ENCODE measurements around the gene N4BP2. TPM values are rescaled to one million over a fixed set of nuclear protein-coding genes. Genes with fewer than 3 reads are reported as not detected.
"Not testable (repeated sequence)": the region's sequence is repeated elsewhere in the genome, so short reads cannot be mapped to it uniquely, and the experiment has no call there.

N4BP2 gene
- total RNA-seq, 1 experiment from 2014 or later = 18.0 TPM

- Histone ChIP-seq H3K36me3 (replicated peaks; ENCODE audit: control insufficient read depth, insufficient read depth, low read length) (peaks cover 1% of the 10 kb centered on the region), H3K4me3 (ENCODE audit: insufficient read depth, low read depth, low read length) (no peak overlapping the region), H3K27me3 (ENCODE audit: control insufficient read depth, insufficient read depth, low read length) (no peaks in the 10 kb centered on the region)
- DNase-seq = peak; percentile 30
These were observed 62.7 kb downstream of the N4BP2 start for GRCh38 chr4:40119344-40119743.

DNA sequence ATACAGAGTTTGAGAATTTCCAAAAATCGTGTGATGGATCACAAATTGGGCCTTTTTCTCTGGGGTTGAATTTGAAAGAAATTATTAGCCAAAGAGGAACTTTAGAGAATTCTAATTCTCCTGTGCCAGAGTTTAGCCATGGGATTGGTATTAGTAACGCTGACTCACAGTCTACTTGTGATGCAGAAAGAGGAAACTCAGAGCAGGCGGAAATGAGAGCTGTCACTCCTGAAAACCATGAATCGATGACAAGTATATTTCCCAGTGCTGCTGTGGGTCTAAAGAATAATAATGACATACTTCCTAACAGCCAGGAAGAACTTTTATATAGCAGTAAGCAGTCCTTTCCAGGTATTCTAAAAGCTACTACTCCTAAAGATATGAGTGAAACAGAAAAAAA lies 64.9 kb downstream of the N4BP2 start:
- H3K27me3 ChIP-seq (ENCODE audit: control insufficient read depth, insufficient read depth, low read length) = no peaks in the 10 kb centered on the region
- no peak for DNase-seq
- H3K4me3 ChIP-seq (ENCODE audit: insufficient read depth, low read depth, low read length) = no peak overlapping the region
- peaks cover 1% of the 10 kb centered on the region for H3K36me3 ChIP-seq (replicated peaks; ENCODE audit: control insufficient read depth, insufficient read depth, low read length)

- peaks cover 1% of the 10 kb centered on the region for H3K36me3 ChIP-seq (replicated peaks; ENCODE audit: control insufficient read depth, insufficient read depth, low read length)
- no peak for DNase-seq
- no peaks in the 10 kb centered on the region for H3K27me3 ChIP-seq (ENCODE audit: control insufficient read depth, insufficient read depth, low read length)
- H3K4me3 ChIP-seq (ENCODE audit: insufficient read depth, low read depth, low read length) = no peak overlapping the region
These were observed 66.3 kb downstream of the N4BP2 start for GRCh38 chr4:40122941-40123340.

- DNase-seq = no peak
- Histone ChIP-seq H3K36me3 (replicated peaks; ENCODE audit: control insufficient read depth, insufficient read depth, low read length) (peaks cover 1% of the 10 kb centered on the region), H3K27me3 (ENCODE audit: control insufficient read depth, insufficient read depth, low read length) (no peaks in the 10 kb centered on the region)
These were observed 68.0 kb downstream of the N4BP2 start for GRCh38 chr4:40124690-40125089.

DNA sequence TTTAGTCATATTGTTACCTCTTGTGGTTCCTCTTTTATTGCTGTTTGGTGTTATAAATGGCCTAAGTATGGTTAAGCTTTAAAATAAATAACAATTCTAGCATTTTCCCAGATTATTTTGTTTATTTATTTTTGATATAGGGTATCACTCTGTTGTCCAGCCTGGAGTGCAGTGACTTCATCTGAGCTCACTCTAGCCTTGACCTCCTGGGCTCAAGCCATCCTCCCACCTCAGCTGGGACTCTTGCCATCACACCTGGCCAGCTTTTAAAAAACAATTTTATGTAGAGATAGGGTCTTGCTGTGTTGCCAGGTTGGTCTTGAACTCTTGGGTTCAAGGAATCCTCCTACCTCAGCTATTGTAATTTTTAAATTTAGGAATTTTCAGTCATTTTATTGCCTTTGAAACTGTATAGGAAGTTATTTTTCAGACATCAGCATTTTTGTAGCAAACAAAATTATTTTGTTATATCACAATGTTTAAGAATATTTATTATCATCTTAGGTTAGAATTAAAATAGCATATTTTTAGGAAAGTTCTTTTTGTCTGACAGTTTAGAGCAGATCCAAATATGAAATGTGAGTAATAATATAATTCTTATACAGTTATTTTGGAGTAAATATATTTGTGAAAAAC lies 73.9 kb downstream of the N4BP2 start:
- peaks cover 2% of the 10 kb centered on the region; the same call in 1 of the 2 replicates for H3K36me3 ChIP-seq (replicated peaks; ENCODE audit: control insufficient read depth, insufficient read depth, low read length)
- no peaks in the 10 kb centered on the region for H3K27me3 ChIP-seq (ENCODE audit: control insufficient read depth, insufficient read depth, low read length)
- no peak overlapping the region for H3K4me3 ChIP-seq (ENCODE audit: insufficient read depth, low read depth, low read length)
- DNase-seq = no peak

More at GRCh38 chr4:40124690-40125089, 68.0 kb downstream of the N4BP2 start:
- H3K4me3 ChIP-seq (ENCODE audit: insufficient read depth, low read depth, low read length) = no peak overlapping the region

GRCh38 chr4:40132816-40133215 lies 76.2 kb downstream of the N4BP2 start:
- Histone ChIP-seq H3K4me3 (ENCODE audit: insufficient read depth, low read depth, low read length) (no peak overlapping the region), H3K36me3 (replicated peaks; ENCODE audit: control insufficient read depth, insufficient read depth, low read length) (peaks cover 3% of the 10 kb centered on the region), H3K27me3 (ENCODE audit: control insufficient read depth, insufficient read depth, low read length) (no peaks in the 10 kb centered on the region)
- no peak for DNase-seq

DNA sequence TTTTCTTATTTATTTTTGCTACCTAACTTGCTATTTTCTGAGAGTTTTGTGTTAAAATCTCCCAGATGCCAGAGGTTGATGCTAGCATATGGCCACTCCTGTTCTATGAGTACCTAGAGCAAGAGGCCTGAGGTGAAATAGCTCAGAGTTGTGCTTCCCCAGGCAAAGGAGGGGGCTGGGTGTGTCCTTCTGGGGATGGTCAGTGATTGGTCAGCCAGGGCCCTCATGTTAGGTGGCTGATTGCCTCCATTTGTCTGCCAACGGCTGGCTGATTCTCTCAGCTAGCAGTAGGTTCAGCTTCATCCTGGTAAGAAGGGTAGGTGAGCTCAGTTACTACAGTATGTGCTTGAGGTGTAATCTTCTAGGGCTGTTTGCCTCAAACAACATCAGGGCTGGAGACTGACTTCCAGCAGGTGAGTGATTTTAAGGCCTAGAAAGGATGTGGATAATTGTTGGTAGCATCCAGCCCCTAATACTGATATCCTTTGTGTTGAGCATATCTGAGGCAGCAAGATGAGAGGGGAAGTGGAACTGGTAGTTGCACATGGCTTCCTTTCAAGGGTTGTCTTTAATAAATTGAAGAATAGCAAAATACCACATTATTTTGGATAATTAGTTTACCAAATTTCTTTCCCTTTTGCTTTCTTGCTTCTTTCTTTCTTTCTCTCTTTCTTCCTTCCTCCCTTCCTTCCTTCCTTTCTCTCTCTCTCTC lies 77.7 kb downstream of the N4BP2 start:
- DNase-seq = peak; percentile 23
- H3K36me3 ChIP-seq (replicated peaks; ENCODE audit: control insufficient read depth, insufficient read depth, low read length) = peaks cover 3% of the 10 kb centered on the region
- H3K4me3 ChIP-seq (ENCODE audit: insufficient read depth, low read depth, low read length) = no peak overlapping the region
- no peaks in the 10 kb centered on the region for H3K27me3 ChIP-seq (ENCODE audit: control insufficient read depth, insufficient read depth, low read length)

- not testable (repeated sequence) for H3K36me3 ChIP-seq (replicated peaks; ENCODE audit: control insufficient read depth, insufficient read depth, low read length); H3K27me3 ChIP-seq (ENCODE audit: control insufficient read depth, insufficient read depth, low read length); DNase-seq; H3K4me3 ChIP-seq (ENCODE audit: insufficient read depth, low read depth, low read length)
These were observed 79.6 kb downstream of the N4BP2 start for GRCh38 chr4:40136202-40136601.

GRCh38 chr4:40140196-40140595 lies 83.5 kb downstream of the N4BP2 start:
- DNase-seq = no peak
- H3K27me3 ChIP-seq (ENCODE audit: control insufficient read depth, insufficient read depth, low read length) = no peaks in the 10 kb centered on the region
- H3K36me3 ChIP-seq (replicated peaks; ENCODE audit: control insufficient read depth, insufficient read depth, low read length) = peaks cover 8% of the 10 kb centered on the region
- no peak overlapping the region for H3K4me3 ChIP-seq (ENCODE audit: insufficient read depth, low read depth, low read length)

DNA sequence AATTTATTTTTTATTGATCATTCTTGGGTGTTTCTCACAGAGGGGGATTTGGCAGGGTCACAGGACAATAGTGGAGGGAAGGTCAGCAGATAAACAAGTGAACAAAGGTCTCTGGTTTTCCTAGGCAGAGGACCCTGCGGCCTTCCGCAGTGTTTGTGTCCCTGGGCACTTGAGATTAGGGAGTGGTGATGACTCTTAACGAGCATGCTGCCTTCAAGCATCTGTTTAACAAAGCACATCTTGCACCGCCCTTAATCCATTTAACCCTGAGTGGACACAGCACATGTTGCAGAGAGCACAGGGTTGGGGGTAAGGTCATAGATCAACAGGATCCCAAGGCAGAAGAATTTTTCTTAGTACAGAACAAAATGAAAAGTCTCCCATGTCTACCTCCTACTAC lies 83.9 kb downstream of the N4BP2 start:
- H3K36me3 ChIP-seq (replicated peaks; ENCODE audit: control insufficient read depth, insufficient read depth, low read length); H3K27me3 ChIP-seq (ENCODE audit: control insufficient read depth, insufficient read depth, low read length); H3K4me3 ChIP-seq (ENCODE audit: insufficient read depth, low read depth, low read length); DNase-seq: not testable (repeated sequence)

DNA sequence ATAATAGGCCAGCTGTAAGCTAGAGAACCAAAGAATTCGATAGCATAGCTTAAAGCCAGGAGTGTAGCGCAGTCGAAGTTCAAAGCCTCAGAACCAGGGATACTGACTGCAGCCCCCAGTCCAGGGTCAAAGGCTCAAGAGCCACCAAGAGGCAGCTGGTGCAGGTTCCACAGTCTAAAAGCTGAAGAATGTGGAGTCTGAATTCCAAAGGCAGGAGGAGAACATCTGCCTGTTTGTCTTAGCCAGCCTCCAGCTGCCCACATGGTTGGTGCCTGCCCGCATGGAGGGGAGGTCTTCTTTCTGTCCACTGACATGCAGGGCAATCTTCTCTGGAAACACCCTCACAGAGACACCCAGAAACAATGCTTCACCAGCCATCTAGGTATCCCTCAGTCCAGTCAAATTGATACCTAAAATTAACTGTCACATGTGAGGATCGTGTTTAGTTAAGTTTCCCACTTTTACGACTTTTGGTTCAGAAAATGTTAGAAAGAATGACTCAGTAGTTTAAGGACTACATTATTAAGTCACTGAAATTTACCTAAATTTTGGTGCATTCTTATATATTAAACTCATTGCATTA lies 87.4 kb downstream of the N4BP2 start:
- Histone ChIP-seq H3K4me3 (ENCODE audit: insufficient read depth, low read depth, low read length) (no peak overlapping the region), H3K27me3 (ENCODE audit: control insufficient read depth, insufficient read depth, low read length) (no peaks in the 10 kb centered on the region), H3K36me3 (replicated peaks; ENCODE audit: control insufficient read depth, insufficient read depth, low read length) (peaks cover 7% of the 10 kb centered on the region)
- no peak for DNase-seq

DNA sequence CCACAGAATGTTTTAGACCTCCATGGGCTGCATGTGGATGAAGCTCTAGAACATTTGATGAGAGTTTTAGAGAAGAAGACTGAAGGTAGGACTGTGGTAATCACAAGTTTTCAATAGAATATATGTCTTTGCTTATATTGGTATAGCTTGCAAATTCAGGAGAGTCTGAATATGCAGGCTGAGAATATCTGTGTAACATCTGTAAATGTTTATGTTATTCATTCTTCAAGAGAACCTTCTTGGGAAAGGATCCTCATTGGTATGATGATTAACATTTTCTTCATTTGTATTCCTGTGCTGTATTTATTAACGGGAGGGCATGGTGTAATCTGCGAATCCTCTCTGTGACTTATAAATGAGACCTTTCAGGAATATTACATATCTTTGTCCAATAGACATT lies 88.1 kb downstream of the N4BP2 start:
- no peak for DNase-seq
- peaks cover 7% of the 10 kb centered on the region for H3K36me3 ChIP-seq (replicated peaks; ENCODE audit: control insufficient read depth, insufficient read depth, low read length)
- H3K27me3 ChIP-seq (ENCODE audit: control insufficient read depth, insufficient read depth, low read length) = no peaks in the 10 kb centered on the region
- no peak overlapping the region for H3K4me3 ChIP-seq (ENCODE audit: insufficient read depth, low read depth, low read length)

GRCh38 chr4:40147490-40147889 lies 90.8 kb downstream of the N4BP2 start:
- not testable (repeated sequence) for H3K27me3 ChIP-seq (ENCODE audit: control insufficient read depth, insufficient read depth, low read length); H3K4me3 ChIP-seq (ENCODE audit: insufficient read depth, low read depth, low read length); DNase-seq; H3K36me3 ChIP-seq (replicated peaks; ENCODE audit: control insufficient read depth, insufficient read depth, low read length)

DNA sequence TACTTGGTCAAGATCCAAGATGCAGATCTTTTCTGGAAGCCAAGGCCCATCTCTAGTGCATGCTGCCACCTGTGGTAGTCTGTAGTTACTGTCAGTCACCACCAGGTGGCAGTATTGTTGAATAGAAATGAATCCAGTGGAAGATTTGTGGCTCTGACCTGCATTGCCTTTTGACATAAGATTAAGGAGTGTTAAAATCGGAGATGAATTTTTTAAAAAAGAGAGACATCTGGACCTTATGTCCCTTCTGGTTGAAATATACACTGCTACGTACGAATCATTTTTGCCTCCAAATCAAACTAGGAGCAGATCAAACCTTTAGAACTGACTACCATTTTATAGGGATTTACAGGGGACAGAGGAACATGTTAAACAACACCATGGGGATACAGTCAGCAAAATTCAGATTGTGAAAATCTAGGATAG lies 93.3 kb downstream of the N4BP2 start:
- H3K27me3 ChIP-seq (ENCODE audit: control insufficient read depth, insufficient read depth, low read length) = no peaks in the 10 kb centered on the region
- DNase-seq = peak; percentile 60
- no peak overlapping the region for H3K4me3 ChIP-seq (ENCODE audit: insufficient read depth, low read depth, low read length)
- H3K36me3 ChIP-seq (replicated peaks; ENCODE audit: control insufficient read depth, insufficient read depth, low read length) = no peaks in the 10 kb centered on the region; the same call in none of the 2 replicates

DNA sequence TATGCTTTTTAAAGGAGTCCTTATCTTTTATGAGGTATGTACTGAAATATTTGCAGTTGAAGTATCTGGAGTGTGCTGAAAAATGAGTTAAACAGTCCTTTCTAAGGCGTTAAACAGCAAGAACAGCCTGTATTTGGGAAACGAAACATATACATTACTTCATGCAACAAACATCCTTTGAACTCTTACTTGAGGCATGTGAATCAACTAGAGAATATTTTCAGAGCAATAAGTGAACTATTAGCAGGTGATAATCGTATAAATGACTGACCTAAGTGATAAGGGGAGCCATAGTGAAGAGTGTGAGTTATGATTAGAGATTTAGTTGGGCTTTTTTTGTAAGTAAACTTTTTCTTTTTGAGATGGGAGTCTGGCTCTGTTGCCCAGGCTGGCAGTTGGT lies 94.3 kb downstream of the N4BP2 start:
- Histone ChIP-seq H3K4me3 (ENCODE audit: insufficient read depth, low read depth, low read length) (no peak overlapping the region), H3K36me3 (replicated peaks; ENCODE audit: control insufficient read depth, insufficient read depth, low read length) (no peaks in the 10 kb centered on the region; the same call in none of the 2 replicates), H3K27me3 (ENCODE audit: control insufficient read depth, insufficient read depth, low read length) (no peaks in the 10 kb centered on the region)
- DNase-seq = no peak

Measured in H7 (cell line).